ENCODE data around the gene CKMT1A.

The CKMT1A gene

GRCh38 chr15:43748376-43748775 lies 54.7 kb downstream of the CKMT1A start:
- DNase-seq (ENCODE audit: low read depth in 3 of 3), result no peak

Data from stimulated activated CD4-positive, alpha-beta T cell treated with anti-CD3 and anti-CD28 coated beads, TNF-alpha, amount 100 ng/mL, for 48 hours (primary cell).